Testis (tissue), 2 donors: ENCODE data around the gene WNT6.

Source experiments
- CTCF ChIP-seq, 3 experiments: fragments of 450-650 bp in 2 of 3; fragments of 200-600 bp in 1 of 3; sonication (generic) in 1 of 3; IDR thresholded peaks; one replicate each; pipeline ENCODE4 v1.5.1; 2016 to 2019; ENCODE audit warnings: antibody characterized with exemption in 3 of 3, mild to moderate bottlenecking in 2 of 3, moderate library complexity in 1 of 3
- POLR2A ChIP-seq: fragments of 450-650 bp; IDR thresholded peaks from one replicate; pipeline ENCODE4 v1.6.1; 2017; ENCODE audit warnings: antibody characterized with exemption, mild to moderate bottlenecking, moderate library complexity

GRCh38 chr2:218855305-218856166, 4.1 kb upstream of the WNT6 start:
- TF ChIP-seq CTCF (IDR thresholded peaks at IDR 0.05) (no peak), POLR2A (no peak)
